PC-9 (cell line): Measurements from ENCODE around the gene EPB41. TPM values are rescaled to one million over a fixed set of nuclear protein-coding genes. Genes with fewer than 3 reads are reported as not detected.

Experiments used
- BruUV-seq: library from RNA; stranded (reverse); fragments of 400-500 nt; replicated peaks from 2 replicates; lab custom pipeline; 2021; lab: Mats Ljungman, UMichigan
- CTCF ChIA-PET: fragments of 300-600 bp; sonication (Branson Sonifier 250); formaldehyde crosslinking; loops from one replicate; lab custom pipeline; 2022; ENCODE audit warnings: antibody characterized with exemption; lab: Charles Lee
- POLR2A ChIA-PET: fragments of 300-600 bp; sonication (Branson Sonifier 250); formaldehyde crosslinking; loops from one replicate; lab custom pipeline; 2022; ENCODE audit warnings: antibody characterized with exemption; ENCODE audit not compliant: unreplicated experiment; lab: Charles Lee
- DNase-seq, 2 experiments: peaks; one replicate each; pipeline versions ENCODE4 v3.0.0 to v3.0.0-alpha.2; 2015 to 2022; ENCODE audit warnings: mixed read lengths in 1 of 2
- H2AFZ ChIP-seq: fragments of 200-600 bp; sonication (generic); 2 replicates; pipeline ENCODE4 v1.8.1; 2017; ENCODE audit warnings: antibody characterized with exemption
- H3F3A ChIP-seq: fragments of 200-600 bp; sonication (generic); 2 replicates; pipeline ENCODE4 v1.8.1; 2017; ENCODE audit warnings: antibody characterized with exemption, mild to moderate bottlenecking, low read depth; ENCODE audit not compliant: insufficient read depth
- H3K27ac ChIP-seq: fragments of 200-600 bp; sonication (generic); 2 replicates; pipeline ENCODE4 v1.6.1; 2016; ENCODE audit warnings: mixed run types
- H3K27me3 ChIP-seq: fragments of 200-600 bp; sonication (generic); 2 replicates; pipeline ENCODE4 v1.6.1; 2016; ENCODE audit warnings: low read depth, mixed run types; ENCODE audit not compliant: insufficient read depth
- H3K36me3 ChIP-seq: fragments of 200-600 bp; sonication (generic); 2 replicates; pipeline ENCODE4 v1.6.1; 2016; ENCODE audit warnings: low read depth, mixed run types
- H3K4me1 ChIP-seq: fragments of 200-600 bp; sonication (generic); replicated peaks from 2 replicates; pipeline ENCODE4 v1.6.1; 2016; ENCODE audit warnings: mixed run types; ENCODE audit not compliant: insufficient read depth
- H3K4me2 ChIP-seq: fragments of 200-600 bp; sonication (generic); 2 replicates; pipeline ENCODE4 v1.6.1; 2017; ENCODE audit warnings: mixed run types
- H3K4me3 ChIP-seq: fragments of 200-600 bp; sonication (generic); 2 replicates; pipeline ENCODE4 v1.6.1; 2016; ENCODE audit warnings: mixed run types
- H3K79me2 ChIP-seq: fragments of 200-600 bp; sonication (generic); 2 replicates; pipeline ENCODE4 v1.6.1; 2017; ENCODE audit warnings: low read depth, mixed run types
- H3K9me2 ChIP-seq: fragments of 200-600 bp; sonication (generic); 2 replicates; pipeline ENCODE4 v1.8.1; 2017; ENCODE audit warnings: mild to moderate bottlenecking; ENCODE audit not compliant: insufficient read depth
- H3K9me3 ChIP-seq: fragments of 200-600 bp; sonication (generic); 2 replicates; pipeline ENCODE4 v1.8.1; 2016; ENCODE audit warnings: low read depth; ENCODE audit not compliant: insufficient read depth
- H4K20me1 ChIP-seq: fragments of 200-600 bp; sonication (generic); 2 replicates; pipeline ENCODE4 v1.8.1; 2017; ENCODE audit not compliant: insufficient read depth
- CTCF ChIP-seq: fragments of 200-600 bp; sonication (generic); conservative IDR thresholded peaks from 2 replicates; pipeline ENCODE4 v1.6.1; 2017; ENCODE audit warnings: mixed run types, antibody characterized with exemption, mild to moderate bottlenecking, moderate library complexity
- EZH2 ChIP-seq: fragments of 200-600 bp; sonication (generic); IDR thresholded peaks from 2 replicates; pipeline ENCODE4 v1.8.0; 2017; ENCODE audit warnings: antibody characterized with exemption, low read depth
- intact Hi-C: fragments of 100-400 bp; cut with micrococcal nuclease; formaldehyde crosslinking; loops from one replicate; pipeline ENCODE4 v1.10.0; 2022; ENCODE audit not compliant: unreplicated experiment
- total RNA-seq: library from RNA; stranded (reverse); gene quantifications from 2 replicates; pipeline ENCODE4 v1.2.3, GENCODE V29; 2021

EPB41 gene
- total RNA-seq, 1 experiment from 2014 or later: 42.2 TPM

GRCh38 chr1:29050166-29050565, 135.8 kb downstream of the EPB41 start:
- DNase-seq: no peak
- no TSS peak for BruUV-seq
- Histone ChIP-seq H3K4me2 (no peak overlapping the region), H3K79me2 (no peaks in the 10 kb centered on the region), H3K27ac (no peak overlapping the region), H3K4me1 (no peaks in the 10 kb centered on the region), H3K4me3 (no peak overlapping the region), H3F3A (no peaks in the 10 kb centered on the region), H3K36me3 (no peaks in the 10 kb centered on the region), H3K27me3 (no peaks in the 10 kb centered on the region), H3K9me2 (no peaks in the 10 kb centered on the region), H4K20me1 (no peaks in the 10 kb centered on the region), H3K9me3 (no peaks in the 10 kb centered on the region), H2AFZ (no peak overlapping the region)
- TF ChIP-seq EZH2 (no peak), CTCF (no peak)
- intact Hi-C loops: no loop called here
- CTCF ChIA-PET: no interaction called here
- POLR2A ChIA-PET: no interaction called here

GRCh38 chr1:29052100-29052499, 137.7 kb downstream of the EPB41 start:
- Histone ChIP-seq H3K4me2 (no peak overlapping the region), H3K4me3 (no peak overlapping the region), H3K27me3 (no peaks in the 10 kb centered on the region), H3K9me3 (no peaks in the 10 kb centered on the region), H3K9me2 (no peaks in the 10 kb centered on the region), H3F3A (no peaks in the 10 kb centered on the region), H3K4me1 (no peaks in the 10 kb centered on the region), H3K27ac (no peak overlapping the region), H2AFZ (no peak overlapping the region), H3K79me2 (no peaks in the 10 kb centered on the region), H3K36me3 (no peaks in the 10 kb centered on the region), H4K20me1 (no peaks in the 10 kb centered on the region)
- no peak for DNase-seq
- CTCF ChIA-PET: no interaction called here
- BruUV-seq: no TSS peak
- TF ChIP-seq CTCF (no peak), EZH2 (no peak)
- intact Hi-C loops: no loop called here
- POLR2A ChIA-PET: no interaction called here

GRCh38 chr1:29052941-29053340, 138.6 kb downstream of the EPB41 start:
- no peak overlapping the region for H3K4me2 ChIP-seq
- H3K4me3 ChIP-seq: no peak overlapping the region
- BruUV-seq: no TSS peak
- no peaks in the 10 kb centered on the region for H3K36me3 ChIP-seq
- no peak for DNase-seq
- H4K20me1 ChIP-seq: no peaks in the 10 kb centered on the region
- no peaks in the 10 kb centered on the region for H3F3A ChIP-seq
- H3K9me2 ChIP-seq: no peaks in the 10 kb centered on the region
- TF ChIP-seq CTCF (no peak), EZH2 (no peak)
- no peak overlapping the region for H2AFZ ChIP-seq
- H3K9me3 ChIP-seq: no peaks in the 10 kb centered on the region
- ChIA-PET CTCF (no interaction called here), POLR2A (no interaction called here)
- no peaks in the 10 kb centered on the region for H3K79me2 ChIP-seq
- no peaks in the 10 kb centered on the region for H3K4me1 ChIP-seq
- H3K27ac ChIP-seq: no peak overlapping the region
- no peaks in the 10 kb centered on the region for H3K27me3 ChIP-seq
- intact Hi-C loops: no loop called here
